K562 (cell line): ENCODE results near the gene GZF1. TPM values are rescaled to one million over a fixed set of nuclear protein-coding genes. Genes with fewer than 3 reads are reported as not detected.

ENCODE experiments used
- EHMT2 ChIP-seq: fragments of 450-650 bp; IDR thresholded peaks from 2 replicates; pipeline ENCODE4 v1.6.1; 2018; ENCODE audit warnings: antibody characterized with exemption
- ELF2 ChIP-seq: fragments of 250-450 bp; sonication (Bioruptor Pico); IDR thresholded peaks from 2 replicates; pipeline ENCODE4 v1.5.0; 2021; ENCODE audit warnings: mild to moderate bottlenecking
- ELF4 ChIP-seq: fragments of 450-650 bp; formaldehyde crosslinking; IDR thresholded peaks from 2 replicates; pipeline ENCODE4 v1.4.0; 2022; ENCODE audit warnings: missing genetic modification characterization
- EP400 ChIP-seq: fragments of 450-650 bp; IDR thresholded peaks from 2 replicates; pipeline ENCODE4 v1.6.1; 2017; ENCODE audit warnings: antibody characterized with exemption, mild to moderate bottlenecking, moderate library complexity
- ETS2 ChIP-seq: IDR thresholded peaks from 2 replicates; pipeline ENCODE4 v1.6.1; 2016; ENCODE audit warnings: borderline replicate concordance, missing genetic modification characterization, mild to moderate bottlenecking, moderate library complexity, missing compliant biosample characterization; ENCODE audit not compliant: poor library complexity, severe bottlenecking
- ETV5 ChIP-seq: sonication (generic); formaldehyde crosslinking; IDR thresholded peaks from 2 replicates; pipeline ENCODE4 v1.4.0; 2020; ENCODE audit warnings: low read depth, mild to moderate bottlenecking, missing genetic modification reagents
- HMG20A ChIP-seq: fragments of 450-650 bp; formaldehyde crosslinking; conservative IDR thresholded peaks from 2 replicates; pipeline ENCODE4 v1.4.0; 2020; ENCODE audit warnings: mild to moderate bottlenecking, mixed read lengths
- ILK ChIP-seq: fragments of 450-650 bp; IDR thresholded peaks from 2 replicates; pipeline ENCODE4 v1.6.1; 2016; ENCODE audit warnings: missing genetic modification characterization, low read depth, mild to moderate bottlenecking, missing compliant biosample characterization, moderate library complexity, borderline replicate concordance
- KDM4B ChIP-seq, 2 experiments: fragments of 450-650 bp in 1 of 2; sonication (generic) in 1 of 2; IDR thresholded peaks; 2 replicates each; pipeline ENCODE4 v1.6.1; 2016 to 2017; ENCODE audit warnings: borderline replicate concordance in 2 of 2, antibody characterized with exemption in 1 of 2, low read depth in 1 of 2, mild to moderate bottlenecking in 1 of 2
- MAFK ChIP-seq: IDR thresholded peaks from 2 replicates; pipeline ENCODE4 v1.6.1; 2011; ENCODE audit warnings: low read length, improper control_type of control experiment
- MBD2 ChIP-seq: sonication (generic); IDR thresholded peaks from 2 replicates; pipeline ENCODE4 v1.6.1; 2016; ENCODE audit warnings: low read depth, borderline replicate concordance
- MTA1 ChIP-seq: fragments of 450-650 bp; IDR thresholded peaks from 2 replicates; pipeline ENCODE4 v1.6.1; 2017; ENCODE audit warnings: borderline replicate concordance
- PML ChIP-seq: IDR thresholded peaks from 2 replicates; pipeline ENCODE4 v1.6.1; 2012; ENCODE audit warnings: low read length, inconsistent platforms
- RBM15 ChIP-seq: fragments of 200-400 bp; formaldehyde crosslinking; IDR thresholded peaks from 2 replicates; pipeline ENCODE4 v1.6.1; 2018; ENCODE audit warnings: mild to moderate bottlenecking, low read length, moderate library complexity; ENCODE audit not compliant: insufficient read depth
- ZNF121 ChIP-seq: sonication (generic); formaldehyde crosslinking; conservative IDR thresholded peaks from 2 replicates; pipeline ENCODE4 v1.8.0; 2022; ENCODE audit warnings: missing genetic modification reagents
- ZNF184 ChIP-seq: sonication (generic); formaldehyde crosslinking; IDR thresholded peaks from 2 replicates; pipeline ENCODE4 v1.5.0; 2020; ENCODE audit warnings: missing genetic modification reagents
- ZNF212 ChIP-seq: fragments of 450-650 bp; formaldehyde crosslinking; IDR thresholded peaks from 2 replicates; pipeline ENCODE4 v1.4.0; 2020; ENCODE audit warnings: mild to moderate bottlenecking
- ZNF785 ChIP-seq: fragments of 250-450 bp; sonication (Bioruptor Pico); IDR thresholded peaks from 2 replicates; pipeline ENCODE4 v1.4.0; 2020; ENCODE audit warnings: mild to moderate bottlenecking
- polyA plus RNA-seq, 8 experiments: library from polyadenylated mRNA; depleted of rRNA in 4 of 8; stranded (reverse) in 5 of 8; unstranded in 3 of 8; fragments of >200 nt; fragmentation: Nextera tagmentation in 2 of 8; fragmentation: Illumina TruSeq in 1 of 8; extraction: Ambion mirVana in 2 of 8; extraction: Trizol in 1 of 8; gene quantifications; 2 replicates each; pipeline versions ENCODE4 v1.2.1 to v1.2.3, GENCODE V29; 2011 to 2014; ENCODE audit warnings: inconsistent platforms in 1 of 8, missing spikeins in 1 of 8
- total RNA-seq, 7 experiments: library from RNA; depleted of rRNA in 6 of 7; stranded (reverse); fragments of >200 nt in 6 of 7; fragmentation: Illumina TruSeq in 2 of 7; extraction: Trizol in 2 of 7; gene quantifications; 2 replicates each; pipeline versions ENCODE4 v1.2.1 to v1.2.3, GENCODE V29; 2011 to 2021; ENCODE audit warnings: low replicate concordance in 1 of 7
- TF ChIP-seq, protein P1 (sequence below): fragments of 150-350 bp; IDR thresholded peaks from 2 replicates; pipeline ENCODE4 v1.6.1; 2014; ENCODE audit warnings: low read depth, mild to moderate bottlenecking, low read length, borderline replicate concordance
- TF ChIP-seq, protein P2 (sequence below), 2 experiments: fragments of 450-650 bp; IDR thresholded peaks; 2 replicates each; pipeline ENCODE4 v1.6.1; 2016
- TF ChIP-seq, protein P3 (sequence below): fragments of 450-650 bp; IDR thresholded peaks from 2 replicates; pipeline ENCODE4 v1.6.1; 2016; ENCODE audit warnings: low read depth, mild to moderate bottlenecking, moderate library complexity
- TF ChIP-seq, protein P4 (sequence below): fragments of 250-450 bp; sonication (Bioruptor Pico); IDR thresholded peaks from 2 replicates; pipeline ENCODE4 v1.5.0; 2021

Gene GZF1
- total and polyA plus RNA-seq, 9 of the 15 experiments (the other 6 are each of a cell fraction or from before 2014, with no cell fraction given): 1.2 to 15.7 (median 7.4) TPM

DNA sequence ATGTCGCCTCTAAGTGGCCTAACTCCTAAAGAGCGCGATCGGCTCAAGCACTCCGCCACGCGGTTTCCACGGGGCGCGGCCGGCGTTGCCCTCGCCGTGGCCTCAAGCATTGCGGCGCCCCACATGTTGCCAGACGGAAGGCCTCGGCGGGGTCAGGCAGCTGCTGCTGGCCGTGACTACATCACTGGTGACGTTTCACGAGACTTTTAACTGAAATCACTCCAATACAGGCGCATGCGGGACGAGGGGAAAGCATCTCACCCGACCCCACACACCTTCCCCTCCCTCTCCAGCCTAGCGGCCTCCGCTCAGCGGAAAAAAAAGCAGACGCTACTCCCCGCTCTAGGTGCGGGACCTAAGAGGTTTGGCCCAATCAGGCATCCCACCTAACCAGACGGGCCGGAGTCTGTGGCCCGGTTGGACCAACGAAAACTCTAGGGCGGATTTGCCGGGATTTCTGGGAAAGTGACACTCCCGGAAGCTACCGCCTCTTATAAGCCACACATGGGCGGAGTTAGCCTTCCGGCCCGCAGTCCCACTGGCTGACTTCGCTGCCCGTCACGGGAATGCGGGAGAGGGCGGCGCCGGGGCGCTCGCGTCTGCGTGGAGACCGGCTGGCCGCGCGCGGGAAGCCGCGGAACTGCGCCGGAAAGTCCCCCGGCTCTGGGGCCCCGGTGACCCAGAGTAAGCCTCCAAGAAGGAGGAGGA lies 11.6 kb upstream of the GZF1 start, which contains the start of gene NXT1 (continued):
- TF ChIP-seq, protein P1, sequence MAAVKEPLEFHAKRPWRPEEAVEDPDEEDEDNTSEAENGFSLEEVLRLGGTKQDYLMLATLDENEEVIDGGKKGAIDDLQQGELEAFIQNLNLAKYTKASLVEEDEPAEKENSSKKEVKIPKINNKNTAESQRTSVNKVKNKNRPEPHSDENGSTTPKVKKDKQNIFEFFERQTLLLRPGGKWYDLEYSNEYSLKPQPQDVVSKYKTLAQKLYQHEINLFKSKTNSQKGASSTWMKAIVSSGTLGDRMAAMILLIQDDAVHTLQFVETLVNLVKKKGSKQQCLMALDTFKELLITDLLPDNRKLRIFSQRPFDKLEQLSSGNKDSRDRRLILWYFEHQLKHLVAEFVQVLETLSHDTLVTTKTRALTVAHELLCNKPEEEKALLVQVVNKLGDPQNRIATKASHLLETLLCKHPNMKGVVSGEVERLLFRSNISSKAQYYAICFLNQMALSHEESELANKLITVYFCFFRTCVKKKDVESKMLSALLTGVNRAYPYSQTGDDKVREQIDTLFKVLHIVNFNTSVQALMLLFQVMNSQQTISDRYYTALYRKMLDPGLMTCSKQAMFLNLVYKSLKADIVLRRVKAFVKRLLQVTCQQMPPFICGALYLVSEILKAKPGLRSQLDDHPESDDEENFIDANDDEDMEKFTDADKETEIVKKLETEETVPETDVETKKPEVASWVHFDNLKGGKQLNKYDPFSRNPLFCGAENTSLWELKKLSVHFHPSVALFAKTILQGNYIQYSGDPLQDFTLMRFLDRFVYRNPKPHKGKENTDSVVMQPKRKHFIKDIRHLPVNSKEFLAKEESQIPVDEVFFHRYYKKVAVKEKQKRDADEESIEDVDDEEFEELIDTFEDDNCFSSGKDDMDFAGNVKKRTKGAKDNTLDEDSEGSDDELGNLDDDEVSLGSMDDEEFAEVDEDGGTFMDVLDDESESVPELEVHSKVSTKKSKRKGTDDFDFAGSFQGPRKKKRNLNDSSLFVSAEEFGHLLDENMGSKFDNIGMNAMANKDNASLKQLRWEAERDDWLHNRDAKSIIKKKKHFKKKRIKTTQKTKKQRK: no peak; the same call in 1 of the 2 replicates
- TF ChIP-seq PML: peak; percentile 37; the same call in 1 of the 2 replicates
- TF ChIP-seq RBM15: no peak
- TF ChIP-seq, protein P2, sequence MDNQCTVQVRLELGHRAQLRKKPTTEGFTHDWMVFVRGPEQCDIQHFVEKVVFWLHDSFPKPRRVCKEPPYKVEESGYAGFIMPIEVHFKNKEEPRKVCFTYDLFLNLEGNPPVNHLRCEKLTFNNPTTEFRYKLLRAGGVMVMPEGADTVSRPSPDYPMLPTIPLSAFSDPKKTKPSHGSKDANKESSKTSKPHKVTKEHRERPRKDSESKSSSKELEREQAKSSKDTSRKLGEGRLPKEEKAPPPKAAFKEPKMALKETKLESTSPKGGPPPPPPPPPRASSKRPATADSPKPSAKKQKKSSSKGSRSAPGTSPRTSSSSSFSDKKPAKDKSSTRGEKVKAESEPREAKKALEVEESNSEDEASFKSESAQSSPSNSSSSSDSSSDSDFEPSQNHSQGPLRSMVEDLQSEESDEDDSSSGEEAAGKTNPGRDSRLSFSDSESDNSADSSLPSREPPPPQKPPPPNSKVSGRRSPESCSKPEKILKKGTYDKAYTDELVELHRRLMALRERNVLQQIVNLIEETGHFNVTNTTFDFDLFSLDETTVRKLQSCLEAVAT (IDR thresholded peaks at IDR 0.05): no peak
- no peak for TF ChIP-seq MAFK
- TF ChIP-seq, protein P3, sequence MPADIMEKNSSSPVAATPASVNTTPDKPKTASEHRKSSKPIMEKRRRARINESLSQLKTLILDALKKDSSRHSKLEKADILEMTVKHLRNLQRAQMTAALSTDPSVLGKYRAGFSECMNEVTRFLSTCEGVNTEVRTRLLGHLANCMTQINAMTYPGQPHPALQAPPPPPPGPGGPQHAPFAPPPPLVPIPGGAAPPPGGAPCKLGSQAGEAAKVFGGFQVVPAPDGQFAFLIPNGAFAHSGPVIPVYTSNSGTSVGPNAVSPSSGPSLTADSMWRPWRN: no peak
- TF ChIP-seq ETV5 (CRISPR knock-in tag): no peak
- TF ChIP-seq EP400: peak; percentile 89
- no peak for TF ChIP-seq KDM4B (IDR thresholded peaks at IDR 0.05; ENCODE audit: borderline replicate concordance in 2 of 2, low read depth in 1 of 2)
- no peak; the same call in 1 of the 2 replicates for TF ChIP-seq MTA1
- no peak for TF ChIP-seq ZNF184
- TF ChIP-seq ELF4 (CRISPR knock-in tag): no peak
- no peak for TF ChIP-seq EHMT2
- TF ChIP-seq HMG20A: no peak
- TF ChIP-seq MBD2: peak; percentile 86
- TF ChIP-seq ILK (tag): no peak
- no peak for TF ChIP-seq ETS2 (tag)
- TF ChIP-seq ZNF121 (CRISPR knock-in tag): no peak
- no peak for TF ChIP-seq ZNF212 (CRISPR knock-in tag)
- TF ChIP-seq, protein P4, sequence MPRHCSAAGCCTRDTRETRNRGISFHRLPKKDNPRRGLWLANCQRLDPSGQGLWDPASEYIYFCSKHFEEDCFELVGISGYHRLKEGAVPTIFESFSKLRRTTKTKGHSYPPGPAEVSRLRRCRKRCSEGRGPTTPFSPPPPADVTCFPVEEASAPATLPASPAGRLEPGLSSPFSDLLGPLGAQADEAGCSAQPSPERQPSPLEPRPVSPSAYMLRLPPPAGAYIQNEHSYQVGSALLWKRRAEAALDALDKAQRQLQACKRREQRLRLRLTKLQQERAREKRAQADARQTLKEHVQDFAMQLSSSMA: peak; percentile 98
- TF ChIP-seq ELF2 (CRISPR knock-in tag): no peak
- no peak for TF ChIP-seq ZNF785
